Mucosa of stomach (tissue), 1 donor: ENCODE results near the gene GOLGA6L22.
"Not testable (repeated sequence)": the region's sequence is repeated elsewhere in the genome, so short reads cannot be mapped to it uniquely, and the experiment has no call there.

Source experiments
- H3K27me3 ChIP-seq: one replicate; pipeline ENCODE4 v1.7.0; 2013; ENCODE audit warnings: mild to moderate bottlenecking, low read length; ENCODE audit not compliant: control insufficient read depth, insufficient read depth
- H3K36me3 ChIP-seq: one replicate; pipeline ENCODE4 v1.7.0; 2013; ENCODE audit warnings: low read length; ENCODE audit not compliant: control insufficient read depth, insufficient read depth
- H3K4me1 ChIP-seq: one replicate; pipeline ENCODE4 v1.7.0; 2013; ENCODE audit warnings: mild to moderate bottlenecking, low read length; ENCODE audit not compliant: control insufficient read depth, insufficient read depth
- H3K4me3 ChIP-seq: one replicate; pipeline ENCODE4 v1.7.0; 2013; ENCODE audit warnings: low read length
- H3K9ac ChIP-seq: one replicate; pipeline ENCODE4 v1.7.0; 2013; ENCODE audit warnings: mild to moderate bottlenecking, low read length, moderate library complexity
- H3K9me3 ChIP-seq: one replicate; pipeline ENCODE4 v1.7.0; 2013; ENCODE audit warnings: mild to moderate bottlenecking, low read length, moderate library complexity; ENCODE audit not compliant: control insufficient read depth
- donor health status: Pancreatic carcinoma.

The GOLGA6L22 gene, protein sequence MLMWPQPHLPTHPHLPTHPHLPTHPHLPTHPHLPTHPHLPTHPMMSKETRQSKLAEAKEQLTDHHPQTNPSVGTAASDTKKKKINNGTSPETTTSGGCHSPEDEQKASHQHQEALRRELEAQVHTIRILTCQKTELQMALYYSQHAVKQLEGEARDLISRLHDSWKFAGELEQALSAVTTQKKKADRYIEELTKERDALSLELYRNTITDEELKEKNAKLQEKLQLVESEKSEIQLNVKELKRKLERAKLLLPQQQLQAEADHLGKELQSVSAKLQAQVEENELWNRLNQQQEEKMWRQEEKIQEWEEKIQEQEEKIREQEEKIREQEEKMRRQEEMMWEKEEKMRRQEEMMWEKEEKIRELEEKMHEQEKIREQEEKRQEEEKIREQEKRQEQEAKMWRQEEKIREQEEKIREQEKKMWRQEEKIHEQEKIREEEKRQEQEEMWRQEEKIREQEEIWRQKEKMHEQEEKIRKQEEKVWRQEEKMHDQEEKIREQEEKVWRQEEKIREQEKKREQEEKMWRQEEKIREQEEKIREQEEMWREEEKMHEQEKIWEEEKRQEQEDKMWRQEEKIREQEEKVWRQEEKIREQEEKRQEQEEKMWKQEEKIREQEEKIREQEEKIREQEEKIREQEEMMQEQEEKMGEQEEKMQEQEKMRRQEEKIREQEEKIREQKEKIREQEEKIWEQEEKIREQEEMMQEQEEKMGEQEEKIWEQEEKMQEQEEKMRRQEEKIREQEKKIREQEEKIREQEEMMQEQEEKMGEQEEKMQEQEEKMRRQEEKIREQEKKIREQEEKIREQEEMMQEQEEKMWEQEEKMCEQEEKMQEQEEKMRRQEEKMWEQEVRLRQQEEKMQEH

DNA sequence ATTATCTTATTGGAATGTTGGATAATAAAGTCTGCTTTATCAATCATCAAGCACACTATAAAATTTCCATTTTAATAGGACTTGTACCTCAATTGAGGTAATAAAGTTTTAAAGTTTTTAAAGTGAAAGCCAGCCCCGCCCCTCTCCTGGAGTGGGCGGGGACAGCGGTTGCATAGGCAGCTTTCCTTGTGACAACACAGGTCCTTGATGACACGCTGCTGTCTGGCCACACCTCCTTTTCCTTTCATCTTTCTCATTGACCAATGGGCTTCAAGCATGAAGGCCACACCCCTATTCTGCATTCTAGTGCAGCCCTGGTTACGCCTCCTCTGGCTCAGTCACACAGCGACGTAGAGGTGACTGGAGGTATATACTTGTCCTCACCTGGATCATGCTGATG lies at the start of gene GOLGA6L22:
GOLGA6L22 (plus strand) TSS at position 301 of the 400 bp plus-strand sequence; CDS start at position 392, 91 bp downstream.
- not testable (repeated sequence) for H3K9ac ChIP-seq, H3K36me3 ChIP-seq, H3K9me3 ChIP-seq, H3K4me1 ChIP-seq, H3K27me3 ChIP-seq, H3K4me3 ChIP-seq

DNA sequence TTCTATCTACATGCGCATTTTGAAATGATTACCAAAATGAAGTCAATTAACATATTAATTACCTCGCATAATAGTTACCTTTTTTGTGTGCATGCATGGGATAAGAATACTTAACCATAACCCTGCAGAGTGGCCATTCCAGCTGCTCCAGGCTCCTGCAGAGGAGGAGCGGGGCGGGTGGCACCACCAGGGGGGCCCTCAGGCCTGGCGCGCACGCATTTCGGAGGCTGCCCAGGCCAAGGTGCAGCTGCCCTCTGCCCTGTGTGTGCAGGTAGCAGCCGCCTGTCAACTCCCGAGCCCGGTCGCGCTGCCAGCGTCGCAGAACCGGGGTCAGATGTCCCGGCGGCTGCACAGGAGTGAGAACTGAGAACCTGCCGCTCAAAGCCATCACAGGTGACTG lies 41.4 kb upstream of the GOLGA6L22 start:
- H3K4me3 ChIP-seq, H3K4me1 ChIP-seq, H3K27me3 ChIP-seq, H3K36me3 ChIP-seq, H3K9me3 ChIP-seq, H3K9ac ChIP-seq: not testable (repeated sequence)

DNA sequence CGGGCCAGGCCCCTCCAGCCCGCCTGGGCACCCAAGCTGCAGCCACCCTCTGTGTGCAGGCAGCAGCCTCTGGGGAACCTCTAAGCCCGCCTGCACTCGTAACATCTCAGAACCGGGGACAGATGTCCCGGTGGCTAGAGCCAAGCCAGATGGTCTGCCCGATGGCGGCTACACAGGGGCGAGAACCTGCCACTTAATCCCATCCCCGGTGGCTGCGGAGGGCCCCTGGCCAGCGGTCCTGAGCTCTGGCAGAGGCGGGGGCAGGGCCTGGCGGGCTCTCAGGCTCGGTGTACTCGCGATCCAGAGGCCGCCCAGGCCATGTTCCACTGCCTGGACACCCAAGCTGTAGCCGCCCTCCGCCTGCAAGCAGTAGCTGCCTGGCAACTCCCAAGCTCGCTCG lies 40.9 kb upstream of the GOLGA6L22 start:
- not testable (repeated sequence) for H3K4me1 ChIP-seq, H3K9ac ChIP-seq, H3K36me3 ChIP-seq, H3K4me3 ChIP-seq, H3K27me3 ChIP-seq, H3K9me3 ChIP-seq

GRCh38 chr15:22418212-22418611 lies 40.5 kb upstream of the GOLGA6L22 start:
- H3K9ac ChIP-seq, H3K9me3 ChIP-seq, H3K4me1 ChIP-seq, H3K27me3 ChIP-seq, H3K4me3 ChIP-seq, H3K36me3 ChIP-seq: not testable (repeated sequence)

DNA sequence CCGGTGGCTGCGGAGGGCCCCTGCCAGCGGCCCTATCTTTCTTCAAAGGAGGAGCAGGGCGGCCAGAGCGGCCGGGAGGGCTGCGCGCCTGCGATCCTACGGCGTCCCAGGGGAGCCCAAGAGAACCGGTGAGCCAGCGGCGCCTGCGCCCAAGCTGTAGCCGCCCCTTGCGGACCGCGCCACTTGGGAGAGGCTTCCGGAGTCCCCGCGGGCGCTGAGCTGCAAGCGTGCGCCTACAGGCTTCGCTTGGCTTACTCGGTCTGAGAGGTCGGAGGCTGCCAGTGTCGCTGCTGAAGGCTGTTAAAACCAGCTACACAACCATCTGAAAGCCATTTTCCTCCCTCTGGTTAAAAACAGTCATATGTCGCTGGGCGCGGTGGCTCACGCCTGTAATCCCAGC lies 40.0 kb upstream of the GOLGA6L22 start:
- H3K9me3 ChIP-seq, H3K4me1 ChIP-seq, H3K4me3 ChIP-seq, H3K9ac ChIP-seq, H3K36me3 ChIP-seq, H3K27me3 ChIP-seq: not testable (repeated sequence)

GRCh38 chr15:22420340-22420739 lies 38.4 kb upstream of the GOLGA6L22 start:
- not testable (repeated sequence) for H3K4me3 ChIP-seq, H3K9ac ChIP-seq, H3K27me3 ChIP-seq, H3K9me3 ChIP-seq, H3K36me3 ChIP-seq, H3K4me1 ChIP-seq

- not testable (repeated sequence) for H3K27me3 ChIP-seq, H3K9me3 ChIP-seq, H3K9ac ChIP-seq, H3K4me3 ChIP-seq, H3K4me1 ChIP-seq, H3K36me3 ChIP-seq
These were observed 29.3 kb upstream of the GOLGA6L22 start for GRCh38 chr15:22429426-22429825.

DNA sequence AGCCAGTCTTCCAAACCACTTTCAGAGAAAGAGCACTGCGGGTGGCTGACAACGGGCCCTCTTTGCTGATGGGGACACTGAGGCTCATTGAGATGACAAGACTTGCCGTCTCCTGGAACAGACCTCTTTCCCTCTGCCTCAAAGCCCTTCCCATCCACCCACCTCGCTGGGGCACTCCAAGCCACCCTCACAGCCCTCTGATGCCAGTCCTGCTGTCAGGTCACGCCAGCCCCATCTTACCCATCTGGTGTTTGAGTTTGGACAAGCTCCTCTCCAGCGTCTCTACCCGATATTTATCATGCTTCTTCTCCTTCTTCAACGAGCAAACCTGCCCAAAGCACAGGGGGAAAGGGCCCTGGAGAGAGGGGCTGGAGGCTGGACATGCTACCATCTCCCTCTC lies 27.0 kb upstream of the GOLGA6L22 start:
- not testable (repeated sequence) for H3K9me3 ChIP-seq, H3K9ac ChIP-seq, H3K4me1 ChIP-seq, H3K36me3 ChIP-seq, H3K27me3 ChIP-seq, H3K4me3 ChIP-seq

DNA sequence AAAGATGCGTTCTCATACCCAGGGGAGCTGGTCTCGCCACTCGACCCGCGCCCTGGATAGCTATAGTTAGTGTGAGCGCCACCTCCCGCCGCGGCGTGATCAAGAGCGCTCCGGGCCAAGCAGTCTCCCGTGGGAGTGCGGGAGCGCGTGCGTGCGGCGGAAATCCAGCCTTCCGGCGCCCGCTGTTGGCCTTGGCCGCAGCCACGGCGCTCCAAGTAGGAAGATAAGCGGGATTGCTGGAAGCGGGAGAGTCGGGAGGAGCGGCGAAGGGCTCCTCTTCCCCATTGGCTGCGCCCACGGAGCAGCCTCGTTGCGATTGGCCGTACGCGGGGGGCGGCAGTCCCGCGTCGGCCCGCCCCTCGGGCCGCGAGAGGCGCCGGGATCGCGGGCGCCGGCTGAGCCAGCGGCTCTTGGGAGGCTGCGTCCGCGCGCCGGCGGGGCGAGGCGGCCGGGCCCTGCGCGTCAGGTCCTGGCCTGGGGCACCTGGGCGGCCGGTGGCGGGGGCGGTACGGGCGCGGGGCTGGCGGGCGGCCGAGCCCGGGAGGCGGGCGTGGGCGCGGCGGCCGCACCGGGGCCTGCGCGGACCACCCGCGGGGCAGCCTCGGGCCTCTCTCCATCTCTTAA lies 35.9 kb downstream of the GOLGA6L22 start:
- not testable (repeated sequence) for H3K36me3 ChIP-seq, H3K27me3 ChIP-seq, H3K4me1 ChIP-seq, H3K9ac ChIP-seq, H3K9me3 ChIP-seq, H3K4me3 ChIP-seq

- not testable (repeated sequence) for H3K9ac ChIP-seq, H3K9me3 ChIP-seq, H3K4me1 ChIP-seq, H3K27me3 ChIP-seq, H3K4me3 ChIP-seq, H3K36me3 ChIP-seq
These were observed 38.5 kb downstream of the GOLGA6L22 start for GRCh38 chr15:22497200-22497599.

DNA sequence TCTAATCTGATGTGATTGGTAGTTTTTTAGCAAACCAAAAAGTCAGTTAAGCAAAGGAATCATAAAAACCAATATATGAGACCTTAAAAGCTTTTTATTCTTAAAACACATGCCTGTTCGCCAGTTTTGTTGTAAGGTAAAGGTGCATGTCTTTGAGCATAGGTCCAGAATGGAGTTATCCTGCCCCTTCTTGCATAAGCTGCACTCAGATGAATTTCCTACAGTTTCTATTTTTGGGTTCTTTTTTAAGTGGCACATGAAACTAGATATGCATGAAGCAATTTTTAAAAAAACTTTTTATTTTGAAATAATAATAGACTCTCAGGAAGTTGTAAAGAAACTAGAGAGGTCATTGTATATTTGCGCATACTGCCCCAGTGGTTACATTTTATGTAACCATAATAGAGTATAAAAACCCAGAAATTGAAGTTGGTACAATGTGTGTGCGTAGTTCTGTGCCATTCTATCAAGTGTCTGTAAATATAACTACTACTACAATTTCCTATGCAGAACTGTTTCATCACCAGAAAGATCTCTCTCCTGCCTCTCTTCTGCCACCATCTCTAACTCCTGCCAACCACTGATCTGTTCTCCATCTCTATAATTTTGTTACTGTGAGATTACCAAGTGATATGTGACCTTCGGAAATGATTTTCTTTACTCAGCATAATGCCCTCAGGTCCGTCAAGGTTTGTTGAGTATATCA lies 39.7 kb downstream of the GOLGA6L22 start:
- not testable (repeated sequence) for H3K4me3 ChIP-seq, H3K9me3 ChIP-seq, H3K27me3 ChIP-seq, H3K9ac ChIP-seq, H3K36me3 ChIP-seq, H3K4me1 ChIP-seq

GRCh38 chr15:22502272-22502671 lies 43.6 kb downstream of the GOLGA6L22 start:
- not testable (repeated sequence) for H3K4me3 ChIP-seq, H3K36me3 ChIP-seq, H3K9me3 ChIP-seq, H3K27me3 ChIP-seq, H3K9ac ChIP-seq, H3K4me1 ChIP-seq
